Measurements from ENCODE around the gene FOXJ1.
"Not testable (repeated sequence)": the region's sequence is repeated elsewhere in the genome, so short reads cannot be mapped to it uniquely, and the experiment has no call there.

The FOXJ1 gene

GRCh38 chr17:76141212-76142038, at the start of gene FOXJ1:
Gene FOXJ1 (minus strand): TSS chr17:76141245. CDS start chr17:76140395, 850 bp downstream.
- ATAC-seq: peak; percentile 77

GRCh38 chr17:76189741-76190140, 48.7 kb upstream of the FOXJ1 start:
- peak overlapping the region; percentile 9 for H3K4me3 Mint-ChIP-seq
- H3K27me3 Mint-ChIP-seq: no peaks in the 10 kb centered on the region
- H3K27ac Mint-ChIP-seq: peak overlapping the region; percentile 87
- ATAC-seq: no peak
- no peak for DNase-seq
- H3K9me3 Mint-ChIP-seq: no peaks in the 10 kb centered on the region
- peaks cover 88% of the 10 kb centered on the region for H3K4me1 Mint-ChIP-seq
- H3K36me3 Mint-ChIP-seq (ENCODE audit: low read depth): peaks cover 9% of the 10 kb centered on the region

More at GRCh38 chr17:76141212-76142038, at the start of gene FOXJ1:
- peak within 1 kb of the TSS; percentile 68 for H3K4me3 Mint-ChIP-seq
- peaks cover 60% of the 10 kb centered on the region for H3K4me1 Mint-ChIP-seq
- no peaks in the 10 kb centered on the region for H3K9me3 Mint-ChIP-seq
- no peaks in the 10 kb centered on the region for H3K36me3 Mint-ChIP-seq (ENCODE audit: low read depth)
- peak; percentile 90 for DNase-seq
- peak within 1 kb of the TSS; percentile 67 for H3K27ac Mint-ChIP-seq
- H3K27me3 Mint-ChIP-seq: peaks cover 2% of the 10 kb centered on the region

- Mint-ChIP-seq H3K9me3 (no peaks in the 10 kb centered on the region), H3K4me1 (peaks cover 90% of the 10 kb centered on the region), H3K27ac (peak overlapping the region; percentile 87), H3K4me3 (peak overlapping the region; percentile 55), H3K36me3 (ENCODE audit: low read depth) (peaks cover 10% of the 10 kb centered on the region), H3K27me3 (no peaks in the 10 kb centered on the region)
- no peak for ATAC-seq
- DNase-seq: no peak
These were observed 48.2 kb upstream of the FOXJ1 start for GRCh38 chr17:76189247-76189646.

GRCh38 chr17:76188213-76189016, 47.4 kb upstream of the FOXJ1 start:
- Mint-ChIP-seq H3K36me3 (ENCODE audit: low read depth) (peaks cover 8% of the 10 kb centered on the region), H3K27me3 (no peaks in the 10 kb centered on the region), H3K4me1 (peaks cover 84% of the 10 kb centered on the region), H3K4me3 (peak overlapping the region; percentile 12), H3K9me3 (no peaks in the 10 kb centered on the region), H3K27ac (peak overlapping the region; percentile 76)
- no peak for DNase-seq
- ATAC-seq: no peak

- Mint-ChIP-seq H3K27ac (peak overlapping the region; percentile 56), H3K4me1 (peaks cover 75% of the 10 kb centered on the region)
- not testable (repeated sequence) for H3K36me3 Mint-ChIP-seq (ENCODE audit: low read depth); H3K27me3 Mint-ChIP-seq; H3K4me3 Mint-ChIP-seq; DNase-seq; ATAC-seq; H3K9me3 Mint-ChIP-seq
These were observed 45.7 kb upstream of the FOXJ1 start for GRCh38 chr17:76186774-76187173.

GRCh38 chr17:76184290-76184689, 43.2 kb upstream of the FOXJ1 start:
- H3K27ac Mint-ChIP-seq: no peak overlapping the region

GRCh38 chr17:76182016-76182764, 41.1 kb upstream of the FOXJ1 start:
- ATAC-seq (peak; percentile 81), DNase-seq (peak; percentile 97)
- peak overlapping the region; percentile 92 for H3K27ac Mint-ChIP-seq
- H3K4me1 Mint-ChIP-seq: peaks cover 67% of the 10 kb centered on the region
- H3K36me3 Mint-ChIP-seq (ENCODE audit: low read depth): peaks cover 13% of the 10 kb centered on the region
- H3K9me3 Mint-ChIP-seq: no peaks in the 10 kb centered on the region
- H3K27me3 Mint-ChIP-seq: no peaks in the 10 kb centered on the region
- H3K4me3 Mint-ChIP-seq: peak overlapping the region; percentile 43

More at GRCh38 chr17:76184290-76184689, 43.2 kb upstream of the FOXJ1 start:
- Mint-ChIP-seq H3K36me3 (ENCODE audit: low read depth) (peaks cover 16% of the 10 kb centered on the region), H3K4me3 (no peak overlapping the region), H3K27me3 (no peaks in the 10 kb centered on the region), H3K4me1 (peaks cover 76% of the 10 kb centered on the region), H3K9me3 (no peaks in the 10 kb centered on the region)
- DNase-seq: no peak
- ATAC-seq: no peak

GRCh38 chr17:76179496-76180467, 38.7 kb upstream of the FOXJ1 start:
- Mint-ChIP-seq H3K36me3 (ENCODE audit: low read depth) (peaks cover 9% of the 10 kb centered on the region), H3K27ac (peak overlapping the region; percentile 87), H3K9me3 (no peaks in the 10 kb centered on the region), H3K4me3 (peak overlapping the region; percentile 65), H3K4me1 (peaks cover 57% of the 10 kb centered on the region), H3K27me3 (no peaks in the 10 kb centered on the region)
- DNase-seq (no peak), ATAC-seq (peak; percentile 86)

- Mint-ChIP-seq H3K4me3 (no peak overlapping the region), H3K9me3 (no peaks in the 10 kb centered on the region), H3K27ac (no peak overlapping the region), H3K4me1 (peaks cover 48% of the 10 kb centered on the region), H3K36me3 (ENCODE audit: low read depth) (peaks cover 8% of the 10 kb centered on the region), H3K27me3 (no peaks in the 10 kb centered on the region)
- DNase-seq (no peak), ATAC-seq (no peak)
These were observed 37.1 kb upstream of the FOXJ1 start for GRCh38 chr17:76178124-76178523.

GRCh38 chr17:76176701-76177574, 35.9 kb upstream of the FOXJ1 start:
- Mint-ChIP-seq H3K36me3 (ENCODE audit: low read depth) (peaks cover 8% of the 10 kb centered on the region), H3K27ac (no peak overlapping the region), H3K4me1 (peaks cover 42% of the 10 kb centered on the region), H3K27me3 (no peaks in the 10 kb centered on the region), H3K9me3 (no peaks in the 10 kb centered on the region), H3K4me3 (no peak overlapping the region)
- no peak for DNase-seq
- no peak for ATAC-seq

GRCh38 chr17:76174037-76174436, 33.0 kb upstream of the FOXJ1 start:
- no peaks in the 10 kb centered on the region for H3K27me3 Mint-ChIP-seq
- H3K4me1 Mint-ChIP-seq: peaks cover 16% of the 10 kb centered on the region
- no peak for ATAC-seq
- H3K4me3 Mint-ChIP-seq: no peak overlapping the region
- no peak overlapping the region for H3K27ac Mint-ChIP-seq
- H3K36me3 Mint-ChIP-seq (ENCODE audit: low read depth): peaks cover 2% of the 10 kb centered on the region
- no peaks in the 10 kb centered on the region for H3K9me3 Mint-ChIP-seq
- DNase-seq: no peak

GRCh38 chr17:76173474-76173873, 32.4 kb upstream of the FOXJ1 start:
- no peak overlapping the region for H3K27ac Mint-ChIP-seq

GRCh38 chr17:76171706-76172105, 30.7 kb upstream of the FOXJ1 start:
- H3K4me1 Mint-ChIP-seq: peaks cover 8% of the 10 kb centered on the region
- H3K27me3 Mint-ChIP-seq: no peaks in the 10 kb centered on the region
- DNase-seq: no peak
- no peaks in the 10 kb centered on the region for H3K9me3 Mint-ChIP-seq
- H3K27ac Mint-ChIP-seq: no peak overlapping the region
- no peak overlapping the region for H3K4me3 Mint-ChIP-seq
- H3K36me3 Mint-ChIP-seq (ENCODE audit: low read depth): peaks cover 2% of the 10 kb centered on the region
- no peak for ATAC-seq

More at GRCh38 chr17:76173474-76173873, 32.4 kb upstream of the FOXJ1 start:
- peaks cover 2% of the 10 kb centered on the region for H3K36me3 Mint-ChIP-seq (ENCODE audit: low read depth)
- no peaks in the 10 kb centered on the region for H3K27me3 Mint-ChIP-seq
- H3K4me3 Mint-ChIP-seq: no peak overlapping the region
- DNase-seq (no peak), ATAC-seq (no peak)
- no peaks in the 10 kb centered on the region for H3K9me3 Mint-ChIP-seq
- H3K4me1 Mint-ChIP-seq: peaks cover 11% of the 10 kb centered on the region

Measured in activated naive CD8-positive, alpha-beta T cell treated with anti-CD3 and anti-CD28 coated beads, Interleukin-2, amount 50 U/mL, for 24 hours (primary cell).